VCaP (cell line): ENCODE results near the gene C2CD2.
"Not testable (repeated sequence)": the region's sequence is repeated elsewhere in the genome, so short reads cannot be mapped to it uniquely, and the experiment has no call there.

ENCODE experiments used
- H3K27ac ChIP-seq: fragments of 450-650 bp; 2 replicates; pipeline ENCODE4 v1.5.1; 2017
- CTCF ChIP-seq: fragments of 450-650 bp; conservative IDR thresholded peaks from 2 replicates; pipeline ENCODE4 v1.5.1; 2017; ENCODE audit warnings: mild to moderate bottlenecking, moderate library complexity

The C2CD2 gene

GRCh38 chr21:41961282-41961701 is 7.5 kb upstream of the C2CD2 start:
- H3K27ac ChIP-seq, result no peak overlapping the region

GRCh38 chr21:41960386-41960785 is 6.6 kb upstream of the C2CD2 start:
- TF ChIP-seq CTCF, result no peak

More at GRCh38 chr21:41961282-41961701, 7.5 kb upstream of the C2CD2 start:
- TF ChIP-seq CTCF, result no peak

DNA sequence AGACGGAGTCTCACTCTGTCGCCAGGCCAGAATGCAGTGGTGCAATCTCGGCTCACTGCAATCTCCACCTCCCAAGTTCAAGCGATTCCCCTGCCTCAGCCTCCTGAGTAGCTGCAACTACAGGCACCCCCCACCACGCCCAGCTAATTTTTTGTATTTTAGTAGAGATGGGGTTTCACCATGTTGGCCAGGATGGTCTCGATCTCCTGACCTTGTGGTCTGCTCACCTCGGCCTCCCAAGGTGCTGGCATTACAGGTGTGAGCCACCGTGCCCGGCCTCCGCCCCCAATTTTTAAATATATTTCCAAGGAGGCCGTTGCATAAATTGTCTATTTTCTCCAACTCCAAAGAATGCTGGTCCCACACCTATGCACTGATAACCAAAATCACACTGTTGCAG is 5.9 kb upstream of the C2CD2 start:
- not testable (repeated sequence) for H3K27ac ChIP-seq

More at GRCh38 chr21:41960386-41960785, 6.6 kb upstream of the C2CD2 start:
- H3K27ac ChIP-seq, result no peak overlapping the region

GRCh38 chr21:41958886-41959563 is 5.2 kb upstream of the C2CD2 start:
- TF ChIP-seq CTCF, result no peak
- no peak overlapping the region for H3K27ac ChIP-seq

DNA sequence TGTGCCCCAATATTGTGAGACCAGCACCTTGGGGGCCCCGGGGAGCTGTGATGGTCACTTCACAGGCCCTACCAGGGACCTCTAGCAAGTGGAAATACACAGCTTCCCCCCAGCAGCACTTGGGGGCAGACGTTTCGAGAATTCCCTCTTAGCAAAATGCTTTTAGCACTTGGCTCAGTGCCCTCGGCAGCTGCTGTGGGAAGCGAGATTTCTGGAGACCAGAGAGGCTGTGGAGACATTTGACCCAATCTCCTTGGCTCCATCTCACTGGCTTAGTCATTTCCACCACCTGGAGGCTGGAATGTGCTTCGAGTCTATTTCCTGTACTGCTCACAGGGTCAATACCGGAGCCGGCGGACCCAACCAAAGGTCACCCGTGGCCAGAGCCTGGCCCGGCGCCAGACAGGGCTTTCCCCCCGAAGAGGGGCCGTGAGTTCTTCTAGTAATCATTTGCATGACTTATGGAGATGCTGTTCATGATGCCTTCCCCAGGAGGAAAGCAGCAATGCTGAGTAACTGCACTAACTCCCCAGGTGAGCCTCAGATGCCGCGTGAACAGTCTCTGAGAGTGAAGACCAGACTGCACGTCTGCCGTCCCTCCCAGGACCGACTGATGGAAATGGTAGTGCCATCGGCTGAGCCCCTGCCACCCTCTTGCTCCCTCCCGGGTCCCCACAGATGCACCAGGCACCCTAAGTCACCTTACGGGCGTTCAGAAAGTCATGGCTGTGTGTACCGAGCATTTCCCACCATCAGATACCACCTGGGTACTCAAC is 4.4 kb upstream of the C2CD2 start:
- TF ChIP-seq CTCF, result no peak
- no peak overlapping the region for H3K27ac ChIP-seq

DNA sequence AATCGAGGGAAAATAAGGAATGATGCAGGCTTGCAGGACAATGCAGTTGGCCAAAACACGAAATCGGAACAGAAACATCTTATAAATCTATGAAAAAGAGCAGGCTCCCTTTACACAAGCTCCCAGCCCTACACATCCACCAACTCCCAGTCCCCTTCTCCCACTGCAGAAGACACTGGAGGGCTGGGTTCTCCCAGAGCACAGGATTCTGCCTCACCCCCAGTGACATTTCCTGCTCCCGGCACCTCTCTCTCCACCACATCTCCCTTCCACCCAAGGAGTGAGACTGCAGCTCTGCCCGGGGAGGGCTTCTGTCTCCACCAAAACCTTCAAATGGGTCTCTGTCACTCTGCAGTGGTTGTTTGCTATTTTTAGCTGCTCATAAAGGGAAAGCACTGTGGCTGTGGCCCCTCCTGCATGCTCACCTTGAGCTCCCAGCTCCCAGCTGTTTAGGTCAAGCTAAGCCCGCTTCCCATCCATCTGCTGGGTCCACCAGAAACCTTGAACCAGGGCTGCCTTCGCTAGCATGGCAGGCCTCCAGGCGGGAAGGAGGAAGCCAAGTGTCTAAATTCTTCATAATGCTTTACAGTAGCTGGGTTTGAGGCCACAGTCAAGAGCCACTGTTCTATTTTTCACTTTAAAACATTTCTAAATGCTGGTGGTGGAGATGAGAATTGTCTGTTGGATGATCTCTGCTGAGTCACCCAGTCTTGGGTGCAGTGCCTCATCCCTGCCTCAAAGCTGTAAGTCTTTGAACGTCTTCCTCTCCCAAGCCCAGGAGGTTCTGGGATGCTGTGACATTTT is 3.3 kb upstream of the C2CD2 start:
- no peak for TF ChIP-seq CTCF
- H3K27ac ChIP-seq, result no peak overlapping the region

DNA sequence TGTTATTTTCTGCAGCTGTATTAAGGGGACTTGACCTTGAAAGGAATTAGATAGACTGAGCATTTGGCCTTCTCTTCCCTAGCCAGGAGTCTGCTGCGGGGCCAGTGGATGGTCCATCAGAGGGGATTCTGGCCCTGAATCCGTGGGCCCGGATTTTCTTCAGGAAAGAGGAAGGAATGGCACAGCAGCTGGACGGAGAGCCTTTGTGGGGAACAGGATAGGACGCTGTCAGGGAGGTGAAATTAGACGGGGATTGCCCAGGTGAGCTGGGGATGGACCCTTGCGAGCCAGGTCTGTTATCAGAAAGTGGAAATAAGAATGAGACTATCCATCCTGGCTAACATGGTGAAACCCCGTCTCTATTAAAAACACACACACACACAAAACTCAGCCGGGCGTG is 1.7 kb upstream of the C2CD2 start:
- TF ChIP-seq CTCF, result no peak
- peak overlapping the region; percentile 88 for H3K27ac ChIP-seq
